NCI-H82 treated with DMSO at 0.1 percent for 48 hours (cell line): Measurements from ENCODE around the gene TAGLN2.
"Not testable (repeated sequence)": the region's sequence is repeated elsewhere in the genome, so short reads cannot be mapped to it uniquely, and the experiment has no call there.

Experiments
- DNase-seq: peaks from one replicate; lab custom pipeline; 2025; ENCODE audit not compliant: unreplicated experiment; lab: John Stamatoyannopoulos, UW

Gene TAGLN2

GRCh38 chr1:159922511-159923202 lies 2.6 kb downstream of the TAGLN2 start:
- no peak for DNase-seq

DNA sequence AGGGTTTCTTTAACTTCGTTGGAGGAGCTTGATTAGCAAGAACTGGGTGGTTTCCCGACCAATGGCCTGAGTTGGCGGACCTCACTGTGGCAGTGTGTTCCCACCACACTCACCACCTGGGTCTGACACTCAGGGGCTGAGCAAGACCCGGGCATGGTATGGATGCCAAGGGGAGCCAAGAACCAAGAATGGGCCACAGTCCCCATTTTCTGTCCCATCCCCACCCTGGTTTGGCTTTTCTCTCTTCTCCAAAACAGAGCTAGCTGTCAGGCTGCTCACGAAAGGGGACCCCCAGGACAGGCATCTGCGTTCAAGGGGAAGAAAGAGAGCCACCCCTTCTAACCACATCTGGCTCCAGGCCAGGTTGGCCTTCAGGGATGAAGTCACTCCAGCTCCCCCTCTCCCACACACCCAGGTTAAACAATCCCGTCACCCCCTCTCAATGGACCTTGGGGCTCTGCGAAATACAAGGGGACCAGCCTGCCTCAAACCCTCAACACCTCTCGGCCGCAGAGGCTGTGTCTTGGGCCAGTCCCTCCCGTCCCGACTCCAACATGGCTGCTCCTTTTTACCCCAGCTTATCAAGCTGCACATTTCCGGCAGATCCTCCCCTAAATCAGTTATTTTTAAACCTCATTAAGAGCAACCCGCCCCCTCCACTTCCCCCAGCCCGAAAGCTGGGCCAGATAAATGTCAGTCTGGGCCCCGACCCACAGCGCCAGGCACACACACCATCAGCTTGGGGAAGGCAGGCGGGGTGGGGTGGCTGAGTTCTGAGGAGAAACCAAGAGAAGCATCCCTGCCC lies 3.4 kb downstream of the TAGLN2 start:
- no peak for DNase-seq

DNA sequence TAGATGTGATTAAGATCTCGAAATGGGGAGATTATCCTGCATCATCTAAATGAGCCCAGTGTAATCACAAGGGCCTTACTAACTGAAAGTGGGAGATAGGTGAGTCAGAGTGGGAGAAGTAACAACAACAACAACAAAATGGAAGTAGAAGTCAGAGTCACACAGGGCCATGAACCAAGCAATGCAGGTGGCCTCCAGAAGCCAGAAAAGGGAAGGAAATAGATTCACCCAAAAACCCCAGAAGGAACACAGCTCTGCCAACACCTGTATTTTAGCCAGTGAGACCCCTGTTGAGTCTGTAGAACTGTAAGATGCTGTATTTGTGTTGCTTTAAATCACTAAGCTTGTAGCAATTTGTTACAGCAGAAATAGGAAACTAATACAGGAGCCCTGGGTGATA lies 4.1 kb downstream of the TAGLN2 start:
- no peak for DNase-seq

DNA sequence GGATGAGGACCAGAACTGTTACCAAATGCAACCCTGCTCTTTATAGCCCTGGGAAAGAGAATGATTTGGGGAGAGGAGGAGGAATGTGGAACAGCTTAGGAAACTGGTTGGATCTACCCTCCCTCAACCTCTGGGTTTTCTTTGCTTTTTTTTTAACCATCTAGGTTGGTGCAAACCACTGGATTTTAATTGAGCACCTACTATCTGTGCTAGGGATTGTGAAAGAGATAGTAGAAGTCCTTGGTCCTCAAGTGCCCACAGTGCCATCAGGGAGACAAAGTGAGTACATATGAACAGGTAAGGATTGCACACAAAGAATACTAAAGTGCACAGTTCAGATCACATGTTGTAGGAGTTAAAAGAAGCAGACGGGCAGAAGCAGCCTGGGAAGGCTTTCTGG lies 4.7 kb downstream of the TAGLN2 start:
- no peak for DNase-seq

DNA sequence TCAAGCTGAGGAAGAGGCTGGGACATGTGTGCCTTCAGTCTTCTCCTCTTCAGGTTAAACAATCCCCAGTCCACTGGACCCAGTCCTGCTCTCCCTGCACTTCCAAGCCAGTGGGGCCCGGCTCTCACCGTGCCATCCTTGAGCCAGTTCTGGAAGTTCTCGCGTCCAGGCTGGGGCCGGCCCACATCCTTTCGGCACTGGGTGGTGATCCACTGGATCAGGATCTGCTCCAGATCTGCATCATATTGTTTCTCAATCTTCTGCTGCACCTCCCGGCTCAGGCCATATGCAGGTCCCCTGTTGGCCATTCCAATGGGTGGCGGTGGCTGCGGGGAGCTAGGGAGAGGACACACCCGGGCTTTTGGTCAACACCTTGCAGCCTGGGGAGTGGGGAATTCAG lies 5.1 kb downstream of the TAGLN2 start:
- DNase-seq = no peak

- no peak for DNase-seq
Observed at GRCh38 chr1:159919236-159919865, 6.0 kb downstream of the TAGLN2 start.

DNA sequence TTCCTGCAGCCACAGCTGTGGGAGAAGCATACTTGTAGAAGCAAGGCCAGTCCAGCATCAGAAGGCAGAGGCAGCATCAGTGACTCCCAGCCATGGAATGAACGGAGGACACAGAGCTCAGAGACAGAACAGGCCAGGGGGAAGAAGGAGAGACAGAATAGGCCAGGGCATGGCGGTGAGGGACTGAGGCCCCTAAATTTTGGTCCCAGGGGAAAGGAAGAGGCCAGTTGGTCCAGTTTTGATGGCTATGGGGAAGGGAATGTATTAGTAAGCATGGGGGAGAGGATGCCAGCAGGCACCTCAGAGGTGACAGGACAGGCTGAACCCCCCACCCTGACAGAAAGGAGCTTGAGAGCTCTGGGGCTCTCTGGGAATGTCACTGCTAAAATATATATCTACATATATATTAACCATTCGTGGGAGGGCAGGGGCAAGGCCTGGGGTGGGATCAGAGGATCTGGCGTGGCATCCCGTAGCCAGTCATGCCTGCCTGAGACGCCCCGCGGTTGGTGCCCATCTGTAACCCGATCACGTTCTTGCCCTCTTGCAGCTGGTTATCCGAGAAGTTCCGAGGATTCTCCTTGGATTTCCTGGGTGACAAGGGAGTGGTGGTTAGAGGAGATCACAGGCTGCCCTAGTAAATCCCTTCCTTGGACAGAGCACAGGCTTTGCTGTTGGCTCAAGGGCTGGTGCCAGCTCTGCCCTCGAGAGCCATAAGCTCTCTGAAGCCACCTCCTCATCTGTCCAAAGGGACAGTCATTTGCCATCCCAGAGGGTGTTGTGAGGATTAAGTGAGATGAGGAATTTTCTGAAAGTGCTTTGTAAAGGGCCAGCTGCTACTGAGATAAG lies 6.7 kb downstream of the TAGLN2 start:
- no peak for DNase-seq

- no peak for DNase-seq
Observed at GRCh38 chr1:159917533-159918351, 7.6 kb downstream of the TAGLN2 start.

DNA sequence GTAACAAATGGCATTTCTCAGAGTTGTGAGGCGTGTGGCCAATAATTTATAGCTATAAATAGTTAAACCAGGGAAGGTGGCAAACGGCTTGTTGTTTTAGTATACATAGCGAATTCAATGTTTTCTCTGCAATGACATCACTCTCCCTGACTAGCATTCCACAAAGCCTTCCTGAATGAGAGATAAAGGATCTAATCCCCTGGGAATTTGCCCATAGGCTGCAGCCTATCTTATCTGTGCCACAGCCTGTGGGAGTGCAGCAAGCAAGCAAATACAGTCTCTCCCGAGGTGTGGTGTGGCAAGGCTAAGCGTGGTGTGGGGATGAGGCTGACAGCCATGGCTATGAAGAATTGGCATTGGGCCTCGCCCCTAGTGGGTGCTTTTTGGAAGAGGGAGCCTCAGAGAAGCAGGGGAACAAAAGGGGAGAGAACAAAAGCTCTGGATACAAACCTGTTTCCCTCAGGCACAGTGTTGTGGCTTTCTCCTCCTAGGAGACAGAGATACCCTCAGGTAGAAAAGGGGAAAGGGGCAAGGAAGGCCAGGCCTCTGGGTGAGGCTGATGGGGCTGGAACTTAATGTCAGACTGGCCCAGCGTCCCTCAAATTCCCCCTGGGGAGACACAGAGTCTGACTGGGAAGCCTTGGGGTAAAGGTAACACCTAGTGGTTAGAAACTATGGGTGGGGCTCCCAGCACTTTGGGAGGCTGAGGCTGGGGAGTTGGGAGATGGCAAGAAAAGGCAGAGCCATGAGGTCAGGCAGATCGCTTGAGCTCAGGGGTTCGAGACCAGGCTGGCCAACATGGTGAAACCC lies 8.9 kb downstream of the TAGLN2 start:
- DNase-seq = peak; percentile 18

DNA sequence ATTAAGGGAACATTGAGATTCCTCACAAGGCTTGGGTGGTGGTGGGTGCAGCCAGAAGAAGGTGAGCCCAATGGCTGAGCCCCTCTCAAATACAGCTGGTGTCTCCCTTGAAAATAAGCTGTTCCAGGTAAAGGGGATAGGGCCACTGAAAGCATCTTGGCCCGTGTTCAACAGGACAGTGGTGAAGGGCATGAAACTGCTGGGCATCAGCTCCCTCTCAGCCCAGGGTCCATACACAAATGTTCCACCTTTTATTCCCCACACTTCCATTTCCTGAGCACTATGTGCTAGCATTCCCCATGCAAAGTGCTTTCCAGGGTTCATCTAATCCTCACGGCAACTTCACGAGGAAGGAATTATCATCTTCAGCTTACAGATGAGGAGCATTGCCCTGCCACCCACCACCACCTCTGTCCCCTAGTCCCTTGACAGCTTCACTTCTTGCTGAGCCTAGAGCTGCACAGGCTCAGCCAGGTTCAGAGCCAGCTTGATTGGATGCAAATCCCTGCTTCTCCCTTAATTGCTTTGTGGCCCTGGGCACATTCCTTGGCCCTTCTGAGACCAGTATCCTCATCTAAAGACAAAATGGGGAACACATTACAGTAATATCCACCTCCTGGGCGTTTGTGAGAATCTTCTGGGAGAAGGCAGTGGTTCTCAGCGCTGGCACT lies 9.6 kb downstream of the TAGLN2 start:
- no peak for DNase-seq

DNA sequence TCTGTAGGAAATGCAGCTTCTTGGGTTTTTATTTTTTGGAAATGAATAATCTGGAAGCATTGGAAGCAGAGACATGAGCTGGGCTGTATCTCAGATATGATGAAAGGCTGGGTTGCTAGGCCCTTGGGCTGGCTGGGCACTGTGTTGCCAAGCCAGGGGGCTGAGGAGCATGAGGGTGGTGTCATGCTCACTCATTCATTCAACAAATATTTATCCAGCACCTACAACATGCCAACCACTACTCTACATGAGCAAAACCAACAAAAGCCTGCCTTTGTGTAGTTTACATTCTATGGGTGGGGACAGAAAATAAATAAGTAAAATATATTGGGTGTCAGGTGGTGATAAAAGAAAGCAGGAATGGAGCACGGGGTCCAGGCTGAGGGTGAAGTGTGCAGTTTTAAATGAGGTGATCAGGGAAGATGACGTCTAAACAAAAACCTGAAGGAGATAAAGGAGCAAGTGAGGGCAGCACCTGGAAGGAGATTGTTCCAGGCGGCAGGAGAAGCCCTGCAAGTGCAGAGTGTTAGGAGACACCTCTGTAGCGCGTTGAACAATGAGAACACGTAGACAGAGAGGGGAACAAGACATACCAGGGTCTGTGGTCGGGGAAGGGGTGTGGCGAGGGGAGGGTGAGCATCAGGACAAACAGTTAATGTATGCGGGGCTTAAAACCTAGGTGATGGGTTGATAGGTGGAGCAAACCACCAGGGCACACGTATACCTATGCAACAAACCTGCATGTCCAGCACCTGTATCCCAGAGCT lies 10.9 kb downstream of the TAGLN2 start:
- DNase-seq = no peak

DNA sequence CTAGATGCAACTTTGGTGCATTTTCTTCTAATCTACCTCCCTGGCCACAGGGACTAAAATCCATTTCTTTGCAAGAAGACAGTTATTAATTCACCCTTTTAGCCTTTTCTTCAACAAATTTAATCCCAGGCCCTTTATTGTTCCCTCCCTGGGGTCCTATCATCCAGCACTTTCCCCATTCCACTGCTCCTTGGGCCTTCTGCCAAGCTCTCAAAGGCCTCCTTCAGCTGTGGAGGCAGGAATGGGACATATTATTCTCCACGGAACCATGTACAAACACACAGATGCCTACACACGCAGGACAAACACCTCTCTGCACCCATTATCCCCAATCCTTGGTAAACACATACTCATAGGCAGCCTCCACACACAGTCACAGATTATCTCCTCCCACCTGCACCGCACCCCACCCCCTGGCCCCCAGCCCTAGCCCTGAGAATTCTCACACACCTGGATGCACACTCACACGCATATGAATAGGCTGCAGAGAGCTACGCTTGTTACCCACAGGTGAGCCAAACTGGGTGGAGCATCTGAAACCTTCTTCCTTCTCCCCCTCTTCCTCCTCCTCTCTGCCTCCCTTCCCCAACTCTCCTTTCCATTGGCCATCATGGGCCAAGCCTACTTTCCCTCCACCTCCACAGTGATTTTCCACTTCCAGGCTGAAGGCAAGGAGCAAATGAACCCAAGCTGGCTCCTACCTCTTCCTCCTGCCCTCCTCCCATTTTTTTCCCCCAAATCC lies 11.7 kb downstream of the TAGLN2 start:
- DNase-seq = no peak

DNA sequence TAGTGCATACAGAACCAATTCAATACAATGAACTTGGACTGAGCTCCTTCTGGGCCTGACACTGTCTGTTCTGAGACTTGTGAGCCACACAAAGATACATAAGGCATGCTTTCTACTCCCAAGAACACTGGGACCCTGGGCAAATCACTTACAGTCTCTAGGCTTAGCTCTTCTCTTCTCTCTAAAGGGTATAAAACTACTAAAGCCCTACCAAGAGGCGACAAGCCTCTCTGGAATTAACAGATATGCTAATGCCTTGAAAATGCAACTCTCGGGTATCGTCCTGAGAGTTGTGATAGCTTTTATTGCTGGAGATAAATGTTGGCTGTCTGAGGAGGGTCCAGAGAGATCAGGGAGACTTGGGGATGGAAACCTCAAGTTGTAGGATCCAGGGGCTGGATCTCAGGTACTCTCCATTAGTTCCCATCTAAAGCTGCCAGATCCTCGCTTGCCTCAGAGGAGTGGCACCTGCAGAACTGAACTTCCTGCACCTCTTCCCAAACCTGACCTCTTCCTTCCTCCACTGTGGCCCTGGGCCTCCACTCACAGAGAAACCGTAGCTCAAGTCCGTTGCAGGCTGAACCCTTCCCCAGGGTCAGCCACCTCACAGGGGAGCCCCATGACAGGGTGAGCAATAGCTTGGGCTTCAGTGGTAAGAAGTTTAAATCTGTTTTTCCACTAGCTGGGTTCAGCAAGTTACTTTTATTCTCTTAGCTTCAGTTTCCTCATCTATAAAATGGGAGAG lies 13.8 kb downstream of the TAGLN2 start:
- DNase-seq = no peak

GRCh38 chr1:159908031-159908940 lies 17.0 kb downstream of the TAGLN2 start:
- DNase-seq = no peak

DNA sequence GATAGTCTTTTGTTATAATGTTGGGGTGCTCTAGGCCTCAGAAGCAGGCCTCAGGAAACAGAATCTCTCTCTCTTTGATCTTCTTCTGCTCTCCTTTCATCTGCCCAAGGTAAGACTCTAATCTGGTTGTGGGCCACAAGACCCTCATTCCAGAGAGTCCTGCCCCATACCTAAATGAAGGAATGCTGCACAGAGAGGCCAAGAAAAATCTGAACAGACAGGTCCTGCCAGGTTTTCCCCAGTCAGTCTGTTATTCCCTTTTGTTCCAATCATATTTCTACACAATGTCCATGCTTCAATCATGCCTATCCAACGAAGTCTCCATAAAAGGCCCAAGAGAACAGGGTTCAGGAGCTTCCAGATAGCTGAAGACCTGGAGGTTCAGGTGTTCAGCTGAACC lies 18.3 kb downstream of the TAGLN2 start:
- DNase-seq = no peak

GRCh38 chr1:159904036-159904435 lies 21.3 kb downstream of the TAGLN2 start:
- not testable (repeated sequence) for DNase-seq
